Stimulated activated CD4-positive, alpha-beta T cell treated with anti-CD3 and anti-CD28 coated beads, TNF-alpha, amount 100 ng/mL, for 1 hour (primary cell): Measurements from ENCODE around the gene IL1R1.
"Not testable (repeated sequence)": the region's sequence is repeated elsewhere in the genome, so short reads cannot be mapped to it uniquely, and the experiment has no call there.

Experiments
- DNase-seq, 3 donors: peaks; one replicate each; pipeline ENCODE4 v3.0.0-alpha.2; 2020; ENCODE audit warnings: low read depth in 3 of 3, low spot score in 1 of 3

IL1R1 gene, protein sequence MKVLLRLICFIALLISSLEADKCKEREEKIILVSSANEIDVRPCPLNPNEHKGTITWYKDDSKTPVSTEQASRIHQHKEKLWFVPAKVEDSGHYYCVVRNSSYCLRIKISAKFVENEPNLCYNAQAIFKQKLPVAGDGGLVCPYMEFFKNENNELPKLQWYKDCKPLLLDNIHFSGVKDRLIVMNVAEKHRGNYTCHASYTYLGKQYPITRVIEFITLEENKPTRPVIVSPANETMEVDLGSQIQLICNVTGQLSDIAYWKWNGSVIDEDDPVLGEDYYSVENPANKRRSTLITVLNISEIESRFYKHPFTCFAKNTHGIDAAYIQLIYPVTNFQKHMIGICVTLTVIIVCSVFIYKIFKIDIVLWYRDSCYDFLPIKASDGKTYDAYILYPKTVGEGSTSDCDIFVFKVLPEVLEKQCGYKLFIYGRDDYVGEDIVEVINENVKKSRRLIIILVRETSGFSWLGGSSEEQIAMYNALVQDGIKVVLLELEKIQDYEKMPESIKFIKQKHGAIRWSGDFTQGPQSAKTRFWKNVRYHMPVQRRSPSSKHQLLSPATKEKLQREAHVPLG

DNA sequence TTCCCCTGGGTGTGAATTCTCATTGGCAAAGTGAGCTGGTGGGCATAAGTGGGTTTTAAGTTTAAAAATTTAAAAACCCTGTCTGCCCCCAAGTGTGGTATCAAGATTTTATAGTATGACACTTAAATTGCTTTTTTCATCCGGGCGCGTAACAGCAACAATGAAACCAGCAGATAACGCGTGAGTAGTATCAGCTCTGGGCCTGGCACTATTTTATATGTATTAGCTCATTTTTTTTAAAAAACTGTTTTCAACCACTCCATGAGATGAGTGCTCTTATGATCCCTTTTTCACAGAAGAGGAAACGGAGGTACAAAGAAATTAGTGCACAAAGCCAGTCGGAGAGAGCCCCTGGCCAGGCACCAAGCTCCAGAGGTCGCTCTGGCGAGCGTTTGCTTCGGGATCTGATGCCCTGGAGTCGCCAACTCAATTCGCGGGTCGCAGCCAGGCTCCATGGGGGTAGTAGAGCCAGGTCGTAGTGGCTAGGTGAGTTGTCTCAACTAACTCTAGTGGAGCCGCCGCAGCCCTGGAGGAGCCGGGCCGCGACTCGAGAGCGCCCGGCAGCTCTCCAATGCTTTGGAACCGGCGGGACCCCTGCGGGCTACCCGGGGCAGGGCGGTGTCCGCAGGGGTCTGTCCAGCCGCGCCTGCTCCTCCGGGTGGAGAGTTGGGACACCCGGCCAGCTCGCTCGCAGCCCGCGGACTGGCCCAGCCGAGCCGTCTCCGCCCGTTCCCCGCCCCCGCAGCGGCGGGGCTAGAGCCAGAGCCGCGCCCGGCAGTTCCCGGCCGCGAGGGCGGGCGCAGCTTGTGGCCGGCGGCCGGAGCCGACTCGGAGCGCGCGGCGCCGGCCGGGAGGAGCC lies at the start of gene IL1R1:
TSS of gene IL1R1 (plus strand) at position 777 of the 859 bp plus-strand sequence. CDS start 14,979 bp downstream, outside the sequence.
- DNase-seq: no peak

DNA sequence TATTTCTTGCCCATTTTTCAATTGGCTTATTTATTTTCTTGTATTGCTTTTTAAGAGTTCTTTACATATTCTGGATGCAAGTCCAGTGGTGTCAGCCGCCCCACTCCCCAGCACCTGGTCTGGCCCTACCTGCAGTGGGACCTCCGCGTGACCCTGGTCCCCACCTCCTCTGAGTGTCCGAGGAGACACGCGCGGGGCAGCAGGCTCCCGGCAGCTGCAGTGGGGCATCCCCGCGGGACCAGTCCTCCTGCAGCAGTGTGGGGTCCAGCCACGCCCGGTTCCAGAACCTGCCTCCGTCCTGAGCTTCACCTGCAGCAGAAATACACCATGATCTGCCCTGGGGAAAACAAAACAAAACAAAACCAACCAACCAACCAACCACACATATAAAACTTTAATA lies 48.9 kb upstream of the IL1R1 start:
- DNase-seq: no peak

DNA sequence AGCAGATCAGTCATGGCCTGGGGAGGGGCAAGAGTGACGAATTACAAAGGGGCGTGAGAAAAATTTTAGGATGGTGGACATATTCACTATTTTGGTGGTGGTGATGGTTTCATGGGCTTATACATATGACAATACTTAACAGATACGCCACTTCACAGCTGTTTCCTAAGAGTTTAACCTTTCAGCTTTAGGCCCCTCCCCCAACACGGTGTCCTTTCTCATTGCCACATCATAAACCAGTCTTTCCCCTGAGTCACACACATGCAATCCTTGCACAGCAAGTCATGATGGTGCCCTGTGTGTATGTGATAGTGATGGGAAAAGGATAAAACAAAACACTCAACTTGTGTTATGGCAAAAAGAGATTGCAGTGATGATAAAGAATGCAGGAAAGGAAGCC lies 47.6 kb upstream of the IL1R1 start:
- DNase-seq: no peak

DNA sequence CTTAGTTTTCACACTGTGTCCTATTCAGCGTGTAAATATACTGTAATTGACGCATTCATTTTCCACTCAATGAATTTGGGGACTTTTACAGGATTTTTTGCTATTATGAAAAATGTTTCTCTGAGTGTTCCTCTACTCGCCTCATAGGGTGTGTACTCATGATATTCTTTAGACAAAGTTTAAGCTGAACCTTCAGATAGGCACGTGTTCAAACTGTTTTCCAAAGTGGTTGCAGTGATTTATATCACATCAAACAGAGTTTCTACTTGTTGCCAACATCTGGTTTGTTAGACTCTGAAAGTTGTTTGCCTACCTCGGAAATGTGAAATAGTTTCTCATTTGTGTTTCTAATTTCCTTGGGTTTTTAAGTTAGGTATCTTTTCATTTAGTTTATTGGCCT lies 46.4 kb upstream of the IL1R1 start:
- no peak for DNase-seq

DNA sequence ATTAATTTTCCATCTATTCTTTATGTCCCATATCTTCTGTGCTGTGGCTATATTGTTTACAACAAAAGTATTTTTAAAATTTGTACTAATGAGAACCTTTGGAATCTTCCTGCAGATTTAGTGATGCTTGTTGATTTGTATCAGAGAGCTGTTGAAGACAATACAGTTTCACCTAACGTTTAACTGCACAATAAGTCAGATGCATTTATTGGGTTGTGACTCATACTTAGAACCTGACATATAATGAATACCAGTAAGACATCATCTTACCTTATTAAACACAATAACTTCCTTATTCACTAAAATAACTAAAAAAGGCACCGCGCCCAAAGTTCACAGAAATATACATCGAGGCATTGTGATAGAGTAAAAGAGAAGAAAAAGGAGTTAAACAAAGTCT lies 43.8 kb upstream of the IL1R1 start:
- DNase-seq: no peak

DNA sequence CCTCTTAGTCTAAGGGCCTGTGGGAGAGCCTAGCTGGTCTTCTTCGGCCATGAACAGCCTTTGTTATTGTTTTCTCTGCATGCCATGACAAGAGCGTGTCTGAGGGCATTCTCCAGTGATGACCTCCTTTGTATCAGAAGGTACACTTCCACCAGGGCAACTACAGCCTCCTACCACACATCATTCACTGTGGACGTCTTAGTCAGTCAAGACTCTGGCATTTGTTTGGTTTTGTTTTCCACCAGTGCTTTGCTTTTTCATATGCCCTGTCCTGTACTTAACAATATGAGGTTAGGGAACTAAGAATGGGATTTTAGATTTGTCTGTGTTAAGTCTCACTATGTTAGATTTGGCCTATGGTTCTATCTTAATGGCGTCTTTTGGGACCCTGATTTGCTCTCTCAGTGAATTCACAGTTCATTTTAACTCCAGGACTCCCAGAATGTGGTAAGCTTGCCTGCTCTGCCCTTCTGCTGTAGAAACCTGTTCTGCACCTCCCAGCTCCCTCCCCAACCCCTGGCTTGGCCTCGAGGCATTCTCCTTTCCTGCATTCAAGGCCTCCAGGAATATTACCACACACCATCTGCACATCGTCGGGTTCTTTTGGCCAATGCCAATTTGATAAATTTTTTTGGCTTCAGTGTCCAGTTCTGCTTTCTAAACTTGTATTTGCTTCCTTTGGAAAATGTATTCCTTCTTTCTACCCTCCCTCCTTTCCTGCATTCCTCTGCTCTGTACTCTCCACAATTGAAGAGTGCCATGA lies 42.8 kb upstream of the IL1R1 start:
- DNase-seq: no peak

DNA sequence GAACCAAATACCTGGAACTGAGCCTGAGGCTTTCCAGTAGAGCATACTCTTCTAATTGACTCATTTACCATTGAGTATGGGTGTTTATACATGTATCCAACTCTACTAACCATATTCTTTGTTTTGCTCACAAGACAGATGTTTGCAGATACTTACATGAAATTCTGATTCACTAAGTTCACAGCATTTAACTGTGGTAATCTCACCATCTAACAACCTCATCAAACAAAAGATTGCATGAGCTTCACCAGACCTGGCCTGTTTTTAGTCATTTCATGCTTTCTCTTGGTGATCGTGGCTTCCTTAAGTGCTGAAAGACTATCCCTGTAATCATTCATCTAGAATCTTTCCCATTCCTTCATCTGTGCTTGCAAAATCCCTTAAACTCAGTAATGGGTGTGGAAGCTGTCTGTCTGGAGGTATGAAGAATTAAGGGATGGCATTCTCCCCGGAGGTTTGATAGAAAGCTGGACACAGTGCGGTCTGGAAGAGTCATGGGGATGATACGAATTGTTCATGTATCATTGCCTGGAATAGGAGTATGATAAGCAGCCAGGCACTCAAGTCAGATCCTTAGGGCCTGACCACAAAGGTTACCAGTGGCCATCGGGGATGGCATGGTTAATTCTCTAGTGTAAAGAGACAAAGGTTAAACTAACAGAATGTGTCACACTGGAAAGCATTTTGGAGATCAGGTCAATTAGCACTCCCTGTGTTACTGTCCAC lies 42.0 kb upstream of the IL1R1 start:
- DNase-seq: no peak

DNA sequence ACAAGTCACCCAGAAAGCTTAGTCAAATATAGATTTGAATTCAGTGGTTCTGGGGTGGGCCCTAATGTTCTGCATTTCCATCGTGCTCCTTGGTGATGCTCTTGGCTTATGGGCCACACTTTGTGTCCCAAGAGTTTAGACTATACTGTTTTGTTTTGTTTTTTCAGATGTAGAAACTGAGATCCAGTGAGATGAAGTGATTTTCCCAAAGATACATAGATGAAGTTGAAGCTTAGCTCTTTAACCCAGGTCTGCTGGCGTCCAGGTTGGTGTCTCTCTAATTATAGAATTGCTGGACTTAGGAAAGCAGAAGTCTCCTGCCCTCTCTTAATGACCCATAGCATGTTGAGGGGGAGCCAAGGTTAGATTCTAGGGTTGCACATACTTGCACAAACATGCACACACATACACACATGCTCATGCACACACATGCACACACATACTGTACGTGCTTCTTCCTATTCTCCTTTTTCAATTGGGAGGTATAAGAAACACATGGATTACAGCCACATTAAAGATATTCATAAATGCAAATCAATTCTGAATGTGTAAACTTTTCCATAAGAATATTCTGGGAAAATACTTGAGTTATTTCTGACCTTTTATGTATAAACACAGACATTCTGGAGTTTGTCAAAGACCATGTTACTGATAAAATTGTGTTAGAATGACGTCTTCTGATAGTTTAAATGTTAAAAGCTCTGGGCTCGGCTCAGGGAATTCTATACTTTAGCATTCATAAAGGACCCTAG lies 41.3 kb upstream of the IL1R1 start:
- DNase-seq: no peak

DNA sequence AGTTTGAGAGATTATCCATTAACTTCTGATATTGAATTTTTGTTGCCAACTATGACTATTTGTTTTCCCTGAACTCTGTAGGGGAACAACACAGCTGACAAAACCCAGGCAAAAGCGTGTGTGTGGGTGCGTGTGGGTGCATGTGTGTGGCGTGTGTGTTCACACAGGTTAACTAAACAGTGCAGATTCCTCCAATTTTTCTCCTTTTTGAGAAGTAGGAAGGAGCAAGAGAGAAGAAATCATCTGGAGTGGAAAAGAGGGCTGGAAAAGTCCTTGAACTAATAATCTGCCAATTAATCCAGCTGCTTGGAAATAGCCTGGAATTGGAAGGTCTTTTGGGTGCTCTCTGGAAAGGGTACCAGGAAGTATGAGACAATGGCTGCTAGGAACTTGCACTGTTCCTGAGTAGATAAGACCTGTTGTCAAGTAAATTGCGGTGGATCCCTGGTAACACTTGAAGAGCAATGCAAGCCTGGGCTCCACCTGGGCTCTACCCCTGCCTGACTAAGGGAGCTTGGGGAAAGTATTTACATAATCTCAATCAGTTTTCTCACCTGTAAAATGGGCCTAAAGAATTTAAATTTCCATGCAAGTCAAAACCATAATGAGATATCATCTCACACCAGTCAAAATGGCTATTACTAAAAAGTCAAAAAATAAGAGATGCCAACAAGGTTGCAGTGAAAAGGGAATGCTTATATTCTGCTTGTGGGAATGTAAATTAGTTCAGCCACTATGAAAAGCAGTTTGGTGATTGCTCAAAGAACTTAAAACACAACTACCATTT lies 40.5 kb upstream of the IL1R1 start:
- DNase-seq: no peak

DNA sequence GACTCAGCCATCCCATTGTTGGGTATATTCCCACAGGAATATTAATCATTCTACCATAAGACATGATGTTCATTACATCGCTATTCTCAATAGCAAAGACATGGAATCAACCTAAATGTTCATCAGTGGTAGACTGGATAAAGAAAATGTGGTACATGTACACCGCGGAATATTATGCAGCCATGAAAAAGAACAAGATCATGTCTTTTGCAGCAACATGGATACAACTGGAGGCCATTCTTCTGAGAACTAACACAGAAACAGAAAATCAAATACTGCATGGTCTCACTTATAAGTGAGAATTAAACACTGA lies 40.0 kb upstream of the IL1R1 start:
- DNase-seq: not testable (repeated sequence)

DNA sequence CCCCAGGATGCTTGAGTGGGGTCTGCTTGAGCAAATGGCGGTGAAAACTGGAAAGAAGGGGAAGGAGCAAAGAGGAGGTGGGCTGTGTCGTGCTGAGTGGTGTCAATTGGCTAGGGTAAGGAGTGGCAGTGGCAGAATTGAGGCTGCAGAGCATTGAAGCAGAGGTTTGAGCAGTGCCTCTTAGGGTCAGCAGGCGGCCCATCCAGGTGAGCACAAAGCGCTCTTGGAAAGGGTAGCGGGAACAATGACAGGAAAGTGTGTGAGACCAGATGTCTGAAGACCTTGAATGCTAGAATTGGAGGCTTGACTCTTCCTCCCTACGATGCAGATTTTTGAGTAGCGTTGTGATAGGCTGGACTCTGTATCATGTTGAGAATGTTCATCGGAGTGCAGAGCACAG lies 39.3 kb upstream of the IL1R1 start:
- no peak for DNase-seq

DNA sequence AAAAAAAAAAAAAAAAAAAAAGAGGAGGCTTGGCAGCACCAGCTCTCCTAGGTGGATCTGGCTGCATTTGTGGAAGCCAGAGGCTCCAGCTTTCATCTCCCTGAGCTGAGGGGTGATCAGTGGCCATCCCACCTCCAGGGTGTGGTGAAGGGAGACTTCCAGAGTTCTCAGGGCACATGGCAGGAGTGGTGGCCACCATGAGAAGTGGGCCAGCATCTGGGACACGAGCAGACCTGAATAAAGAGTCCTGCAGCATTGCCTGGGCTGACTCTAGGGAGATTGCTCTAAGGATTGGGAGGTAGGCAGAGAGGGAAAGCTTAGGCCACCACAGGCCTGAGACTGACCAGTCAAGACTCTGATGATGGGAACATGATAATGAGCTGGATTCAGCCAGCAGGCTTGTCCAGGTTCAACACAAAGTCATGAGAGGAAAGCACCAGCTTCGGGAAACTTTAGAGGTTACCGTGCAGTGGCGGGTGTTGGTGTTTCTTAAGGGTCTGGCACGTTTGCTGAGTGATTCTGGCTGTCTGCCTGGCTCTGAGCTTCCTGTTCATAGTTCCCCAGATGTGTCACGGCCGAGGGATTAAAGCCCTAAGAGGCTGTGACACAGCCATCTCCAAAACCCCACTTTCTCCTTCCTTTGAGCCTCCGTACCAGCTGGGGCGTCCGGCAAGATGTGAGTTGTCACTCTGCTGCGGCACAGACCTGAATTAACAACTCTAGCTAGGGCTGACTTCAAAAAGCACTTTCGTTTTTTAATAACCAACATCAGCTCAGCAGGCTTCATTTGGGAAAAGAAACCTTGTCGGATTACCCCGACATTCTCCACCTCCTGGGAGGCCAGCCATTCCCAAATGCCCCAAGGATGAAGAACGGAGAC lies 38.3 kb upstream of the IL1R1 start:
- peak in 1 of 3 donors; percentile 57 for DNase-seq

DNA sequence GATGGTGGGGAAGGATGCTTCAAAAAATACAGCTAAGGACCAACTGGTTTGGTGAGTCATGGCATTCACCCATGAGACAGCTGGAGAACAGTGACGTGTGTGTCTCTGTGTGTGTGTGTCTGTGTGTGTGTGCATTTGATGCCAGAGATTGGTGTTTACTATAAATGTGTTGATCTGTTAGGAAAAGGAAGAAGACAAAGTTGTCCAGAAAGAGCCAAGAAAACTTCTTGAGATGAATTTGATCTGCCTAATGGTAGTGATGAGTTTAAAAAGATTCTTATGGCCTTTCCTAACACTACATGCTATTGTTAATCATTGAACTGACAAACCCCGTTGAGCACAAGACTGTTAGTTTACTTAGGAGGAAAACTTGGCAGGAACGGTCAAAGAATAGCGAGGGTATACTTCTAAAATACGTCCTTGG lies 36.4 kb upstream of the IL1R1 start:
- no peak for DNase-seq

DNA sequence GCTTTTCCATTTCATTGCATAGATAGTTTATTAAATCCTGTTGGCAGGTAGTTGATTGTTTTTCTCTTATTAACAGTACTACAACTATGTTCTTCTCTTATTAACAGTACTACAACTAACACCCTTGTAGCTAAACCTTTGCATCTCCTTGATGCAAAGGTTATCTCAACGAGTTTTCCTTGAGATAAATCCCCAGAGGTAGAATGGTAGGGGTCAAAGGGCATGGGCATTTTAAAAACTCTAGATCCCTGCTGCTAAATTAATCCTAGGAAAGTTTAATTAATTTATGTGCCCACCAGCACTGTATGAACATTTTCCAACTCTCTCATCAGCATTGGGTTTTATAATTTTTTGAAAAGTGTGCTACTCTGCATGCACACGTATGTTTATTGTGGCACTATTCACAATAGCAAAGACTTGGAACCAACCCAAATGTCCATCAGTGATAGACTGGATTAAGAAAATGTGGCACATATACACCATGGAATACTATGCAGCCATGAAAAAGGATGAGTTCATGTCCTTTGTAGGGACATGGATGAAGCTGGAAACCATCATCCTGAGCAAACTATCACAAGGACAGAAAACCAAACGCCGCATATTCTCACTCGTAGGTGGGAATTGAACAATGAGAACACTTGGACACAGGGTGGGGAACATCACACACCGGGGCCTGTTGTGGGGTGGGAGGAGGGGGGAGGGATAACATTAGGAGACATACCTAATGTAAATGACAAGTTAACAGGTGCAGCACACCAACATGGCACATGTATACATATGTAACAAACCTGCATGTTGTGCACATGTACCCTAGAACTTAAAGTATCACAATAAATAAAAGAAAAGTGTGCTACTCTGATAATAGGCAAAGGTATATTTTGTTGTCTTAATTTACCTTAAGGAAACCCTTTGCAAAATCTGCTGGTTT lies 35.5 kb upstream of the IL1R1 start:
- not testable (repeated sequence) for DNase-seq

DNA sequence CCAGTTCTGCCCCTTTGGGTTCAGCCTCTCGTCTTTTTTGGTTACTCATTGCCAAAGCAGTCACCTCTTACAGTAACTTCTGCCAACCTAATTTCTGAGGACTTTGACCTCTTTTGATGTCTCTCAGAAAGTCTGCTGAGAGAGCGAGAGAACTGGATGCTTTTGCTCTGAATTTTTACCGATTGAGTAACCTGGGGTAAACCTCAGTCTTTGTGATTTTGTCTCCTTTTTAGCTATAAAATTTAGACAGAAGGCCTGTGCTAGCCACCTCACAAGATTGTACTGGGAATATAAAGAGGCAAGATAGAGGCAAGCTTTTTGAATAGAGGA lies 34.8 kb upstream of the IL1R1 start:
- no peak for DNase-seq

DNA sequence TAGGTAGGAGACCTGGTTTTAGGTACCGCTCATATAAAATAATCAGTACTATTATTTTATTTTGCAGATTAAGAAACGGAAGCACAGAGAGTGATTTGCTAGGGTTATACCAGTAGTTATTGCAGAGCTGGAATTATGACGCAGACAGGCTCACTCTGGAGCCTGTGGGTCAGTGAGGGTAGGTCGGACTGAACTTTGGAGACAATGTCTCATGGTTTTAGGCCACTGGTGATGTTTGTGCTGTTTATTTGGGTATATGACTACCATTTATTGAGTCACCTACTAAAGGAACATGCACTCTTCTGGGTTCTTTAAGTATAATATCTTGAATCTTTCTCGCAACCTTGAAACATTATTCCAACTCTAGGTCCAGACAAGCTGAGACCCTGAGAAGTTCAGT lies 33.5 kb upstream of the IL1R1 start:
- DNase-seq: no peak

DNA sequence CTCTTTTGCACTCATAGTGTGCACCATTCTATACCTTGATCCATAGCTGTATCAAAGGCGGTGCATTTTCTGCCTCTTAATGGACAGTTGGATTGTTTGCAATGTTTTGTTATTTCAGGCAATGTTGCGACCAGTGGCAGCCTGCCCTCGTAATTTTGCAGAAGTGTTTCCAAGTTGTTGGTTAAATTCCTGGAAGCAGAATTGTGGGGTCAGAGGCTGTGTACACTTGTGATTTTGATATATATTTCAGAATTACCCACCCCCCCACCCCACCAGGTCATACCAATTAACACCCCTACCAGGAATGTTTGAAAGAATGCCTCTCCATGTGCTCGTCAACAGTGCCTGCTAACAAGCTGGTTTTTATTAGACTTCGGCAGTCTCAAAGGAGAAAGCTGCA lies 32.4 kb upstream of the IL1R1 start:
- DNase-seq: no peak
